Activated naive CD4-positive, alpha-beta T cell treated with anti-CD3 and anti-CD28 coated beads, Interleukin-2, amount 50 U/mL, for 24 hours (primary cell): ENCODE measurements around the gene RUFY3.
A peak's percentile ranks its signal among the peaks of the same experiment; 100 is the strongest.
"Not testable (repeated sequence)": the region's sequence is repeated elsewhere in the genome, so short reads cannot be mapped to it uniquely, and the experiment has no call there.

ENCODE experiments used
- H3K27ac Mint-ChIP-seq: one replicate; pipeline ENCODE4 v1.8.0; 2021; ENCODE audit warnings: mild to moderate bottlenecking, mixed read lengths
- H3K27me3 Mint-ChIP-seq: one replicate; pipeline ENCODE4 v1.8.0; 2021; ENCODE audit warnings: mixed read lengths
- H3K36me3 Mint-ChIP-seq: one replicate; pipeline ENCODE4 v1.8.0; 2021; ENCODE audit warnings: mixed read lengths
- H3K4me1 Mint-ChIP-seq: one replicate; pipeline ENCODE4 v1.8.0; 2021; ENCODE audit warnings: mixed read lengths
- H3K4me3 Mint-ChIP-seq: one replicate; pipeline ENCODE4 v1.8.0; 2021; ENCODE audit warnings: mild to moderate bottlenecking, mixed read lengths
- H3K9me3 Mint-ChIP-seq: one replicate; pipeline ENCODE4 v1.8.0; 2021; ENCODE audit warnings: mixed read lengths

The RUFY3 gene

DNA sequence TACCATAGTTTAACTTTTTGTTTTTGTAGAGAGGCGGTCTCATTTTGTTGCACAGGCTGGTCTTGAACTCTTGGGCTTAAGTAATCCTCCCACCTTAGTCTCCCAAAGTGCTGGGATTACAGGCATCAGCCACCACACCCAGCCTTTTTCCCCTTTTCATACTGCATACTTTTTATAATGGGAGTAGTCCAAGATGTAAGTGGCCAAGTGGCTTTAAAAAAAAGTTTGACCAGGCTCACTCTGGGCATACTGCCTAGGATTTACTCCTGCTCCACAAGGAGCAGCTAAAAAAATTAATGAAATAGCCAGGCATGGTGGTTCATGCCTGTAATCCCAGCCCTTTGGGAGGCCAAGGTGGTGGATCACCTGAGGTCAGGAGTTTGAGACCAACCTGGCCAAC is 111.9 kb downstream of the RUFY3 start:
- H3K36me3 Mint-ChIP-seq, result peaks cover 22% of the 10 kb centered on the region
- H3K27ac Mint-ChIP-seq, result no peak overlapping the region
- H3K4me1 Mint-ChIP-seq, result peaks cover 39% of the 10 kb centered on the region
- no peaks in the 10 kb centered on the region for H3K27me3 Mint-ChIP-seq
- H3K9me3 Mint-ChIP-seq, result no peaks in the 10 kb centered on the region
- H3K4me3 Mint-ChIP-seq, result no peak overlapping the region

GRCh38 chr4:70836081-70836480 is 114.3 kb downstream of the RUFY3 start:
- Mint-ChIP-seq H3K27ac (no peak overlapping the region), H3K4me3 (peak overlapping the region; percentile 80), H3K27me3 (no peaks in the 10 kb centered on the region), H3K4me1 (peaks cover 39% of the 10 kb centered on the region), H3K36me3 (peaks cover 19% of the 10 kb centered on the region), H3K9me3 (no peaks in the 10 kb centered on the region)

DNA sequence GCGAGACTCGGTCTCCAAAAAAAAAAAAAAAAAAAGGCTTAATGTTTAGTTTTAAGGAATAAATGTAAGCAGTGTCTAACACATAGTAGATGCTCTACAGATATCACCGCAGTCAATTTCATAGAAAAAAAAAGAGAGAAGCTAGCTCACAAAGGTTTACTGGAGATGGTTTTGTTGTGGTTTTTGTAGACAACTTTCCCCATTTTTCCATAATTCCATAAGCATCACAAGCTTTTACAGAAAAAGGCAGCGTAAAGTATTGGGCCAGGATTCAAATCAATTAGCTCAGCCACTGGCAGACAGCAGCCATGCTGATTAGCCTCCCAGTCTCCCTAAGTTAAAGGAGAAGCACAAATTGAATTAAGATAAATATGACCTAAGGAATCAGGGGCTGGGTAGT is 116.4 kb downstream of the RUFY3 start:
- Mint-ChIP-seq H3K4me3 (peak overlapping the region; percentile 97), H3K27me3 (no peaks in the 10 kb centered on the region), H3K9me3 (no peaks in the 10 kb centered on the region), H3K27ac (peak overlapping the region; percentile 99), H3K36me3 (peaks cover 8% of the 10 kb centered on the region), H3K4me1 (peaks cover 37% of the 10 kb centered on the region)

DNA sequence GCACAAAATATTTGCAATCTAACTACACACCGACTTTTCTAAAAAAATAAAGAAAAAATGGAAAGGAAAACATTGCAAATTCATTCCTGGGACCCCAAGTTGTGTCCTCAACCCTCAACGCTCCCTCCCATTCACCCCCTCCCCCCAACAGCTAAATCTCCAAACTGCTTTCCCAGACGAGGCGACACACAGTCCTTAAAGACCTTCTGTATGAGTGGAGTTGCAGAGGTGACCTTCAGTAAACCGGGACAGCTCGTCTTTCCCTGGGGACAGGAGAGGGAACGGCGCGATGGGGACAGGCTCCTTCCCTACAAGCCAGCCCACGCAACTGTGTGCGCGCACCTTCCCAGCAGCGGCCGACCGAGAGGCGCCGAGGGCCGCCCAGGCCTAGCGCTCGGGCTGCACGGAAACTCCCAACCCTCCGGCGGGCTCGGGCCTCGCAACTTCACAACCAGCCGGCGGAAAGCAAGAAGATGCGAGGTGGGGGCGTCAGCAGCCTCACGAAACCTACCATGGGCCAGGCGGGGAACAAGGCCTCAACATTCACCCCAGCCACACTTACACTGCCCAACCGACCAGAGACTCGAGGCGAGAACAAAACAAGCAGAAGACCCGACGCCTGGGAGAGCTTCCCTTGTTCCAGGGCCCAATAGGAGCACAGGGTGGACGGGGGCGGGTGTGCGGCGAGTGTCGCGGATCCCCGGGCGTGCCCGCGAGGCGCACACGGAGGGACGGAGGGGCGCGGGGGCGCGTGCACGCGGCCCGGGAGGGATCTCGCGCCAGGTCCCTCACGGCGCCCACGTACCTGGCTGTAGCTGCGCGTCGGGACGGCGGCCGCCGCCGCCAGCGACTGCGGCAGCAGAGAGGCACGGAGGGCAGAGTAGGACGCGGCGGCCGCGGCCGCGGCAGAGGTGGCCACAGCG is 117.2 kb downstream of the RUFY3 start:
- peaks cover 6% of the 10 kb centered on the region for H3K36me3 Mint-ChIP-seq
- H3K9me3 Mint-ChIP-seq, result no peaks in the 10 kb centered on the region
- H3K27ac Mint-ChIP-seq, result peak overlapping the region; percentile 99
- H3K4me1 Mint-ChIP-seq, result peaks cover 32% of the 10 kb centered on the region
- no peaks in the 10 kb centered on the region for H3K27me3 Mint-ChIP-seq
- peak overlapping the region; percentile 97 for H3K4me3 Mint-ChIP-seq

DNA sequence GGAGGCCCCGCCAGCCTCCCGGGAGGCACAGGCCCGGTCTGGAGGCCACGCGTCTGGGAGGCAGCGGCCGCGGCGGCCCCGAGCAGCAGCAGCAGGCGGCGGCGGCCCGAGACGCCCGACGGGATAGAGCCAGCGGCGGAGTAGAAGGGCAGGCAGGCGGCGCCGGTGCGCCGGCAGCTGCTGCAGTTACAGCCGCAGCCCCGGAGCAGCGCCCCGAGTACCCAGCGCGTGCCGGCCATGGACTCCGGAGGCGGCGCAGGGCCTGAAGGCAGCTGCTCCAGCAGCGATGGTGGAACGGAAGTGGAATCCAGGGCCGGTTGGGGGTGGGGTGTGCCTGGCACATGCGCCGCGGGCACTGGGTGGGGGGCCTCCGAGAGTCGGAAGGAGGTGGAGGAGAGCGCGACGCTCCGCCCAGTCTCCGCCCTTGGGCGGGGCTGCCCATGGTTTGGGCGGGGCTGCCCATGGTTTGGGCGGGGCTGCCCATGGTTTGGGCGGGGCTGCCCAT is 117.9 kb downstream of the RUFY3 start, which contains the start of gene GRSF1:
Gene GRSF1 (minus strand): TSS at position 302 of the 505 bp plus-strand sequence. CDS start 63 bp downstream, at position 239.
- peaks cover 29% of the 10 kb centered on the region for H3K4me1 Mint-ChIP-seq
- H3K36me3 Mint-ChIP-seq, result peaks cover 6% of the 10 kb centered on the region
- H3K27me3 Mint-ChIP-seq, result no peaks in the 10 kb centered on the region
- H3K27ac Mint-ChIP-seq, result peak within 1 kb of the TSS; percentile 99
- H3K4me3 Mint-ChIP-seq, result peak within 1 kb of the TSS; percentile 97
- no peaks in the 10 kb centered on the region for H3K9me3 Mint-ChIP-seq

DNA sequence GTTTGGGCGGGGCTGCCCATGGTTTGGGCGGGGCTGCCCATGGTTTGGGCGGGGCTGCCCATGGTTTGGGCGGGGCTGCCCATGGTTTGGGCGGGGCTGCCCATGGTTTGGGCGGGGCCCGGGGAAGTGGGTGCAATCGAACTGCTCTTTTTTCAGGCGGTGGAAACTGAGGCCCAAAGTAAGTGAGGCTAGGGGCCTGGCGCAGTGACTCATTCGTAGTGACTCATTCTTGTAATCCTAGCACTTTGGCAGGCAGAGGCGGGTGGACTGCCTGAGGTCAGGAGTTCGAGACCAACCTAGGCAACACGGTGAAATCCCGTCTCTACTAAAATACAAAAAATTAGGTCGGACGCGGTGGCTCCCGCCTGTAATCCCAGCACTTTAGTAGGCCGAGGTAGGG is 118.4 kb downstream of the RUFY3 start:
- H3K9me3 Mint-ChIP-seq, H3K27me3 Mint-ChIP-seq, H3K36me3 Mint-ChIP-seq: not testable (repeated sequence)
- Mint-ChIP-seq H3K4me3 (peak overlapping the region; percentile 51), H3K4me1 (peaks cover 25% of the 10 kb centered on the region), H3K27ac (peak overlapping the region; percentile 55)

- not testable (repeated sequence) for H3K4me3 Mint-ChIP-seq, H3K27ac Mint-ChIP-seq
Observed at GRCh38 chr4:70840631-70841030, 118.9 kb downstream of the RUFY3 start.

GRCh38 chr4:70841211-70841610 is 119.4 kb downstream of the RUFY3 start:
- Mint-ChIP-seq H3K4me3 (no peak overlapping the region), H3K27ac (peak overlapping the region; percentile 12), H3K27me3 (no peaks in the 10 kb centered on the region), H3K36me3 (peaks cover 4% of the 10 kb centered on the region), H3K4me1 (peaks cover 18% of the 10 kb centered on the region), H3K9me3 (no peaks in the 10 kb centered on the region)

More at GRCh38 chr4:70840631-70841030, 118.9 kb downstream of the RUFY3 start:
- H3K36me3 Mint-ChIP-seq, H3K9me3 Mint-ChIP-seq, H3K27me3 Mint-ChIP-seq: not testable (repeated sequence)
- H3K4me1 Mint-ChIP-seq, result peaks cover 24% of the 10 kb centered on the region

DNA sequence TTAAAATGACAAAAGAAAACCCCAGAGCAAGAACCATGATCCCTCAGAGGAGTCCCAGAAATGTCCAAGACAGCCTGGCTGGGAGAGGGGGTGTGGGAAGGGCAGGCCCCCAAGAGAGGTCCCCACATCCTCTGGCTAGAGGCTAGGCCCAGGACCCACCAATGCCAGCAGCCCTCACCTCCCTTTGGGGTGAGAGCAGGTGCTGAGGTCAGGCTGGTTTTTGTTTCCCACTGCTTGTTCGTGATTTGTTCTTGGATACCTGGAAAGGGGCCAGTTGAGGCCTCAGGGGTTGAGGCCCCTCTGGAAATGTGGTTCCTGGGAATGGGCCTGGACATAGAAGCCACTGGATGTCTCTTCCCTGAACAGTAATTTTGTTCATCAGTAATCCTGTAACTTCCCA is 120.2 kb downstream of the RUFY3 start:
- H3K4me1 Mint-ChIP-seq, result peaks cover 11% of the 10 kb centered on the region
- no peaks in the 10 kb centered on the region for H3K36me3 Mint-ChIP-seq
- H3K9me3 Mint-ChIP-seq, result no peaks in the 10 kb centered on the region
- H3K27ac Mint-ChIP-seq, result no peak overlapping the region
- H3K27me3 Mint-ChIP-seq, result no peaks in the 10 kb centered on the region
- H3K4me3 Mint-ChIP-seq, result no peak overlapping the region

- H3K27me3 Mint-ChIP-seq, result no peaks in the 10 kb centered on the region
- H3K9me3 Mint-ChIP-seq, result no peaks in the 10 kb centered on the region
- H3K4me3 Mint-ChIP-seq, result no peak overlapping the region
- H3K27ac Mint-ChIP-seq, result peak overlapping the region; percentile 38
- H3K4me1 Mint-ChIP-seq, result peaks cover 9% of the 10 kb centered on the region
- no peaks in the 10 kb centered on the region for H3K36me3 Mint-ChIP-seq
Observed at GRCh38 chr4:70842761-70843435, 121.1 kb downstream of the RUFY3 start.

DNA sequence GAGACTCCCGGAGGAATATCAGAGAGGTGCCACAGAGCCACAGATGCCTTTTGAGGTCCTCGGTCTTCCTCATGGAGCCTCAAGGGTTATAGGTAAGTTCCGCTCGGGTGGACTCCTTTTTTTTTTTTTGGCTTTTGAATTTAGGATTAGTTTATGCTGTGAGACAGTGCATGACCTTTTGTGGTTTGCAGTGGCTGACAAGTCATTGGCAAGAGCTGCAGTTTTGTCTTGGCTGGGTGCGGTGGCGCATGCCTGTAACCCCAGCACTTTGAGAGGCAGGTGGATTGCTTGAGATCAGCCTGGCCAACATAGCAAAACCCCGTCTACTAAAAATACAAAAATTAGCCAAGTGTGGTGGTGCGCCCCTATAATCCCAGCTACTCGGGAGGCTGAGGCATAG is 122.4 kb downstream of the RUFY3 start:
- Mint-ChIP-seq H3K9me3 (no peaks in the 10 kb centered on the region), H3K4me1 (peaks cover 9% of the 10 kb centered on the region), H3K4me3 (no peak overlapping the region), H3K27me3 (no peaks in the 10 kb centered on the region), H3K27ac (no peak overlapping the region), H3K36me3 (no peaks in the 10 kb centered on the region)

GRCh38 chr4:70849291-70849690 is 127.5 kb downstream of the RUFY3 start:
- H3K4me1 Mint-ChIP-seq, result no peaks in the 10 kb centered on the region
- H3K9me3 Mint-ChIP-seq, result no peaks in the 10 kb centered on the region
- H3K27ac Mint-ChIP-seq, result no peak overlapping the region
- no peak overlapping the region for H3K4me3 Mint-ChIP-seq
- no peaks in the 10 kb centered on the region for H3K27me3 Mint-ChIP-seq
- peaks cover 3% of the 10 kb centered on the region for H3K36me3 Mint-ChIP-seq

GRCh38 chr4:70855464-70855863 is 133.7 kb downstream of the RUFY3 start:
- Mint-ChIP-seq H3K36me3 (peaks cover 3% of the 10 kb centered on the region), H3K4me1 (no peaks in the 10 kb centered on the region), H3K27me3 (no peaks in the 10 kb centered on the region), H3K4me3 (no peak overlapping the region), H3K9me3 (no peaks in the 10 kb centered on the region), H3K27ac (no peak overlapping the region)
